Lung (tissue), 12 donors: ENCODE data around the gene BPIFB2. TPM values are rescaled to one million over a fixed set of nuclear protein-coding genes. Genes with fewer than 3 reads are reported as not detected.

Experiments
- ATAC-seq: fragments of 200-7000 bp; cut with Tn5 transposase; one replicate; pipeline ENCODE4 v1.9.1; 2020; ENCODE audit warnings: moderate number of reproducible peaks; ENCODE audit not compliant: insufficient read depth, low FRiP score
- DNase-seq, 3 donors: peaks; one replicate each; pipeline ENCODE4 v3.0.0-alpha.2; 2013 to 2017
- H3K27ac ChIP-seq, 2 donors: one replicate each; pipeline ENCODE4 v1.5.1; 2013; ENCODE audit warnings: mild to moderate bottlenecking in 2 of 2, moderate library complexity in 2 of 2, control low read depth in 1 of 2, inconsistent platforms in 1 of 2, low read depth in 1 of 2, low read length in 1 of 2
- H3K27me3 ChIP-seq, 3 donors: one replicate each; pipeline ENCODE4 v1.5.1; 2013; ENCODE audit warnings: low read length in 2 of 3; ENCODE audit not compliant: control insufficient read depth in 3 of 3, insufficient read depth in 3 of 3
- H3K36me3 ChIP-seq, 4 donors: one replicate each; pipeline ENCODE4 v1.5.1; 2013; ENCODE audit warnings: low read length in 4 of 4, mild to moderate bottlenecking in 1 of 4, moderate library complexity in 1 of 4; ENCODE audit not compliant: control insufficient read depth in 4 of 4, insufficient read depth in 4 of 4
- H3K4me1 ChIP-seq, 5 donors: one replicate each; pipeline ENCODE4 v1.5.1; 2013; ENCODE audit warnings: low read length in 5 of 5, mild to moderate bottlenecking in 2 of 5, moderate library complexity in 1 of 5; ENCODE audit not compliant: control insufficient read depth in 5 of 5, insufficient read depth in 5 of 5
- H3K4me3 ChIP-seq: one replicate; pipeline ENCODE4 v1.5.1; 2013; ENCODE audit warnings: mild to moderate bottlenecking, control low read depth, moderate library complexity
- H3K9ac ChIP-seq, 2 donors: one replicate each; pipeline ENCODE4 v1.5.1; 2013; ENCODE audit warnings: low read length in 2 of 2, control low read depth in 1 of 2; ENCODE audit not compliant: insufficient read depth in 1 of 2
- H3K9me3 ChIP-seq, 4 donors: one replicate each; pipeline ENCODE4 v1.5.1; 2013; ENCODE audit warnings: low read length in 3 of 4, mild to moderate bottlenecking in 1 of 4, moderate library complexity in 1 of 4; ENCODE audit not compliant: control insufficient read depth in 4 of 4, insufficient read depth in 3 of 4
- WGBS, 2 donors: extraction: QIAGEN DNeasy Blood & Tissue Kit; methylation state at CpG; one replicate each; pipeline ENCODE4 v1.1.7; 2013; 5-methylcytosine and 5-hydroxymethylcytosine counted together
- polyA plus RNA-seq, 2 donors: library from polyadenylated mRNA; stranded (reverse); fragments of 200-250 nt; gene quantifications; one replicate each; pipeline ENCODE4 v1.2.1, GENCODE V29; 2013
- total RNA-seq, 2 donors: library from RNA; depleted of rRNA in 1 of 2; stranded (reverse); fragments of >200 nt in 1 of 2; gene quantifications; one replicate each; pipeline ENCODE4 v1.2.1, GENCODE V29; 2014 to 2021
- TF ChIP-seq, protein P1 (sequence below): IDR thresholded peaks from 2 replicates; pipeline ENCODE4 v1.5.1; 2012; ENCODE audit warnings: mild to moderate bottlenecking; ENCODE audit errors: control extremely low read depth, extremely low read depth
- donor health status: control.
- donor health status: control.
- donor health status: Bipolar disorder and iron deficiency.
- donor health status: healthy.
- donor health status: DM: yes; HTN: yes; CAD: no.

Gene BPIFB2
- total and polyA plus RNA-seq, 4 donors = 0.41 to 3.0 (median 1.6) TPM

DNA sequence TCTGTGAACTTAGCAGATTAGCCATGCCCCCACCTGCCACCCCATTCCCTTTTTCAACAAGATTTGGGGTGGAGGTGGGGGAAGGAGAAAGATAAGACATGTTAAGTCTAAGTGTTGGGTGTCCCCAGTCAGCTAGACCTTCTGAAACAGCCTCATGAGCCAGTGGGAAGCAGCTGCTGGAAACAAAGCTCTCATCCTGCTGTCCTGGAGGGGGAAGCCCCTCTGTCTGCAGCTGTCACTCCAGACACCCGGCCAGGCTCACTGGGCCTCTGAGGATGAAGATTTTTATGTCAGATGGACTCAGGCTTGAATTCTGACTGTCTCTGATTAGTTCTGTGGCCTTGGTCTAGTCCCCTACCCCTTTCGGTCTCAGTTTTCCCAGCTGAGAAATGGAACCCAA, 47.3 kb downstream of the BPIFB2 start:
- TF ChIP-seq, protein P1, sequence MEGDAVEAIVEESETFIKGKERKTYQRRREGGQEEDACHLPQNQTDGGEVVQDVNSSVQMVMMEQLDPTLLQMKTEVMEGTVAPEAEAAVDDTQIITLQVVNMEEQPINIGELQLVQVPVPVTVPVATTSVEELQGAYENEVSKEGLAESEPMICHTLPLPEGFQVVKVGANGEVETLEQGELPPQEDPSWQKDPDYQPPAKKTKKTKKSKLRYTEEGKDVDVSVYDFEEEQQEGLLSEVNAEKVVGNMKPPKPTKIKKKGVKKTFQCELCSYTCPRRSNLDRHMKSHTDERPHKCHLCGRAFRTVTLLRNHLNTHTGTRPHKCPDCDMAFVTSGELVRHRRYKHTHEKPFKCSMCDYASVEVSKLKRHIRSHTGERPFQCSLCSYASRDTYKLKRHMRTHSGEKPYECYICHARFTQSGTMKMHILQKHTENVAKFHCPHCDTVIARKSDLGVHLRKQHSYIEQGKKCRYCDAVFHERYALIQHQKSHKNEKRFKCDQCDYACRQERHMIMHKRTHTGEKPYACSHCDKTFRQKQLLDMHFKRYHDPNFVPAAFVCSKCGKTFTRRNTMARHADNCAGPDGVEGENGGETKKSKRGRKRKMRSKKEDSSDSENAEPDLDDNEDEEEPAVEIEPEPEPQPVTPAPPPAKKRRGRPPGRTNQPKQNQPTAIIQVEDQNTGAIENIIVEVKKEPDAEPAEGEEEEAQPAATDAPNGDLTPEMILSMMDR = no peak
- WGBS, 2 donors = 85 to 87% methylated on average over 2 of the region's 2 CpGs

DNA sequence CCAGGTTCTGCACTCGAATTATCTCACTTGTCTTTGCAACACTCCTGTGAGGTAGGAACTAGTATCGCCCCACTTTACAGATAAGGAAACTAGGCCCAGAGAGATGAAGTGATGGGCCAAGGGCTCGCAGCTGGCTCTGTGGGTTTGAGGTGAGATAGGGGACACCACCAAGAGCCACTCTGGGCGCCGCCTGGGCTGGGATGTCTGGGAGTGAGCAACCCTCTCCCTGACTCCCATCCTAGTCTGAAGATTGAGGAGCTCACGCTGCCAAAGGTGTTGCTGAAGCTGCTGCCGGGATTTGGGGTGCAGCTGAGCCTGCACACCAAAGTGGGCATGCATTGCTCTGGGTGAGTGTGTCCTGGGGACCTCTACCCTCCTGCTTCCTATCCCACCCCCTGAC, 51.6 kb downstream of the BPIFB2 start:
- Histone ChIP-seq H3K9ac (no peak overlapping the region), H3K27me3 (peaks cover 0 to 3% (median 0%) of the 10 kb centered on the region in 3 donors), H3K4me3 (no peak overlapping the region), H3K4me1 (peaks cover 0 to 4% (median 0%) of the 10 kb centered on the region in 5 donors), H3K27ac (no peak overlapping the region), H3K36me3 (no peaks in the 10 kb centered on the region), H3K9me3 (peaks cover 0 to 2% (median 0%) of the 10 kb centered on the region in 4 donors)
- WGBS, 2 donors = 80 to 88% methylated on average over 7 of the region's 7 CpGs
- TF ChIP-seq, protein P1 = no peak
- DNase-seq (no peak), ATAC-seq (no peak)

More for the DNA sequence above, 47.3 kb downstream of the BPIFB2 start:
- DNase-seq (no peak), ATAC-seq (no peak)
- peaks cover 0 to 3% (median 0%) of the 10 kb centered on the region in 3 donors for H3K27me3 ChIP-seq
- no peaks in the 10 kb centered on the region for H3K4me1 ChIP-seq
- no peak overlapping the region for H3K4me3 ChIP-seq
- no peak overlapping the region for H3K27ac ChIP-seq
- no peak overlapping the region for H3K9ac ChIP-seq
- H3K9me3 ChIP-seq = peaks cover 0 to 2% (median 0%) of the 10 kb centered on the region in 4 donors
- H3K36me3 ChIP-seq = no peaks in the 10 kb centered on the region

DNA sequence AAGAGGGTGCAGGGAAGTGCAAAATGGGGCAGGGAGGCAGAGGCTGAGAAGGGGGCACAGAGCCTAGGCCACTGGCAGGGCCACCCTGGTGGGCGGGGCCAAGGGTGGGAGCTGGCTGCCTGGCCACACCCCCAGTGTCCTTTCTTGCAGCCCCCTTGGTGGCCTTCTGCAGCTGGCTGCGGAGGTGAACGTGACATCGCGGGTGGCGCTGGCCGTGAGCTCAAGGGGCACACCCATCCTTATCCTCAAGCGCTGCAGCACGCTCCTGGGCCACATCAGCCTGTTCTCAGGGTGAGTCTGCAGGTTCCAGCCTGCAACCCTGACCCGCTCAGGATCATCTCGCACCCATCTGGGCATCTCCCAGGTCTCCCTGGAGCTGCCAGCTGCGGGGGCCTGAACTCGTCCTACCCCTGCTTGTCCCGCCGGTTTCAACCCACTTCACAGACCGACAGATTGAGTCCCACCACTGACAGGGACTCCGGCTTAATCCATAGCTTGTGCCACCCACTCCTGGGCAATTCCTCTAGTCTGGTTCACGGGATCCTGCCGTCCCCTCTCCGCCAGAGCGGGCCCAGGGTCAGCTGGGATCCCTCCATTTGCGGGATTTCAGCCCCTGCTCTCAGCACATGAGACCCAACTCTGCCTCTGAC, 52.4 kb downstream of the BPIFB2 start:
- Histone ChIP-seq H3K4me1 (peaks cover 0 to 4% (median 0%) of the 10 kb centered on the region in 5 donors), H3K9me3 (peaks cover 0 to 2% (median 0%) of the 10 kb centered on the region in 4 donors), H3K9ac (no peak overlapping the region), H3K27ac (no peak overlapping the region), H3K27me3 (peaks cover 0 to 3% (median 0%) of the 10 kb centered on the region in 3 donors), H3K36me3 (no peaks in the 10 kb centered on the region), H3K4me3 (no peak overlapping the region)
- WGBS, 2 donors = 89 to 94% methylated on average over 22 of the region's 22 CpGs
- TF ChIP-seq, protein P1 = no peak
- DNase-seq (no peak), ATAC-seq (no peak)
